GM18517 (cell line): ENCODE data around the gene CAMK4.
"Not testable (repeated sequence)": the region's sequence is repeated elsewhere in the genome, so short reads cannot be mapped to it uniquely, and the experiment has no call there.

Experiments
- ATAC-seq: cut with Tn5 transposase; IDR thresholded peaks from one replicate; pipeline ENCODE4 v1.9.1; 2021; ENCODE audit warnings: mild to moderate bottlenecking, moderate library complexity; ENCODE audit not compliant: unreplicated experiment

Gene CAMK4

DNA sequence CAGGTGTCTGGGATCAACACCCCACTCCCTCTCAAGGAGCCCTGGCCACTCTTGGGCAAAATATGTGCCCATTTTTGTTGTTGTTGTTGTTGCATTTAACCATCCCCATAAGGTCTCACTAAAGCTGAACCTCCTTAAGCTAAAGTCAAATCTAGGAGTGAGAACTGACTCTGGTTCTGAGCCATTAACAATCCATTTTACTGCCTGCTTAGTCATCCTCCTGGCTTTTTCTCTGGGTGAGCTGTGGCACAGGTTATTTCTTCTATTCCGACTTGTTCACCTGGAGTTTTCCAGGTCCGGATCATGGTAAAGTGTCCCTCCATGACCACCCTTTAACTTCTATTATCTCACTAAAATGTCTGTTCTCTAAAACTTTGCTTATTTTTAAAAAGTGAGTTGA is 85.2 kb downstream of the CAMK4 start:
- ATAC-seq = no peak

DNA sequence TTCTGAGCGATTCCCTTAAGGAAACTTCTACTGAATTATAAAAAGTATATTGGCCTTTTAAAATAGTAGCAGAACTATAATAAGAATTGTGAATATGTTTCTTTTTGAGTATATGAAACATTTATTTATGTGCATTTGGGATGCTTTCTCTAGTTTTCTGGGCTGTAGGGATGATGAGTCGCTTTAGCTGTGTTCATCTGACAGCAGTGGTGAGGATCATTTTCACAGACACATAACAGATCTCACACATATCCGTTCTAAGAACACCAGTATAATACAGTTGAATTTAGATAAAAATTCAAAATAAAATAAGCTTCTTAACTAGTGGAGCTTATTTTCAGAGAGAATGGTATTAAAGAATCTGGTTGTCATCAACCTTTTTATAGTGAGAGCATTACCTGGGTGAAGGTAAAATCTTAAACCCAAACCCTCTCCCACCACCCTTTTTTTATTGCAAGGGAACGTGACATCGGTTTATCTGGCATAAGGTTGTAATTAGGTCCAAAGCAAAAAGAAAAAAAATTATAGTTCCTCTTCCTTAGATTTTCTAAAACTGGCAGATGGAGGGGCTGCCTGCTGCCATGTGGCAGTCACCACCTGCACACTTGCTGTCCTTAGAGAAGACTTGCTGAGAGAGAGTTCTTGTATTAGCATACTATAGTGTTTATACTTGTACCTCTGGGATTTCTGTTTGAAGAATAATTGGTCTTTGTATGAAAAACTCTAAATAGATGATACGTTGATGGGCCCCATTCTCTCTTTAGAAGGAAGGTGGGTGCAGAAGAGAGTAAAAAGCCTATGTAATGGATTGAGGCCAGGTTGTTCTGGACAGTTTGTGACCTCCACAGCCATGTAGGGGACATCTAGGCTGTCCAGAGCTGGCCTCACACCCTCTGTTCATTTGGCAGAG is 86.8 kb downstream of the CAMK4 start:
- no peak for ATAC-seq

DNA sequence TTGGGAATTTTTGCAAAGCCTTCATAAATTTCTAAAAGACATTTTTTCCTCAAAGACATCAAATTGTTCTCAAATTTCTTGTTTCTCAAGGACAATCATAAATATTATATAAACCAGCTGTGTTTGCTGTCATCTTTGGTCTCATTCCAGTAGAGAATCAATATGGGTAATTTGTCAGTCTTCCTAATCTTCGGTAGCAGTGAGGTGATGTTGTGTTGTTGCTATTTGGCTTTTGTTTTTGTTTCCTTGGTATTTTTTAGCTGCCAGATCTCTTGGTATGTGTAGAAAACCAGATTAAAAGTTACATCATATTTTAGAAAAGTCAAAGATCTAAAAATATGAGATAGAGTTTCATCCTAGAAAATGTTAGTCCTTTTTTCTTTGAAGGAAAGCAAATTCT is 87.5 kb downstream of the CAMK4 start:
- no peak for ATAC-seq

DNA sequence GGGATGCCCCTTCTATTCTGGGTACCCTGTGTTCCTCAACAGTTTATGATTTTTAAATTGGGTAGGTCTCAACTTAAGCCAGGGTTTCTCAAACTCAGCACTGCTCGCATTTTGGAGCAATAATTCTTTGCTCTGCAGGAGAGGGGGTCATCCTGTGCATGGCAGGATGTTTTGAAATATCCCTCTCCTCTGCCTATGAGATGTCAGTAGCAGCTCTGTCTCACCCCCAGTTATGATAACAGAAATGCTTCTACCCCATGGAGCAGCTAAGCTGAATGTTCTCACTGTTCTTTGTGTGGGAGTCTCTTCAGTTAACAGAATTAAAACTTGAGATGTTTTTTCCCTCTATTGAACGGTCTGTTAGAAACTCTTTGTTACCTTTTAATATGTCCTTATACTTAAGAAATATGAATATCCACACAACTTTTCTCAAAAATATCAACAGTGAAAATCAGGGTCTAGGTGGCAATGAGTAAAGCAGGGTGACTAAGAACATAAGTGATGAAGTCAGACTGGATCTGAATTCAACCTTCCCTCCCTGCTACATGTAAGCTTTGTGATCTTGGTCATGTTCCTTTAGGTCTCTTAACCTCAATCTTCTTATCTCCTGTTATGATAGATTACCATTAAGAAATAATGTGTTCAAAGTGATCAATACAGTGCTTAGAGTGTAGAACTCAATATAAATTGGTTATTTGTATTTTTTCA is 89.0 kb downstream of the CAMK4 start:
- no peak for ATAC-seq

DNA sequence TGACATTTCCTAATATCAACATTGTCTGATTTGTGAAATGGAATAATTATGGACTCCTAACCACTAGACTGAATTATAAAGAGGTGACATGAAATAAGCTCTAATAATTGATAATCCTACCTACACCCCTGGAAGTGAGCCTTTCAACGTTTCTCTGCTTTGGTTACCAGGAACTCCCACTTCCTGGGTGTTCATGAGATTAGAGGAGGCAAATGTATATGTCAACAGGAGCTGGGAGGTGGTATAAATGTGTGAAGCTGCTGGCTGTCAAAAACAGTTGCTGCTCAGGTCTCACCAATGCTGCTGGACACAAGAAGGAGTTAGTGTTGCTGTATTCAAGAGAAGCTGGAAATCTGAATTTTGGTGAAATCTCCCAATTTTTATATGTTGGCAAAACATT is 96.8 kb downstream of the CAMK4 start:
- ATAC-seq = no peak

DNA sequence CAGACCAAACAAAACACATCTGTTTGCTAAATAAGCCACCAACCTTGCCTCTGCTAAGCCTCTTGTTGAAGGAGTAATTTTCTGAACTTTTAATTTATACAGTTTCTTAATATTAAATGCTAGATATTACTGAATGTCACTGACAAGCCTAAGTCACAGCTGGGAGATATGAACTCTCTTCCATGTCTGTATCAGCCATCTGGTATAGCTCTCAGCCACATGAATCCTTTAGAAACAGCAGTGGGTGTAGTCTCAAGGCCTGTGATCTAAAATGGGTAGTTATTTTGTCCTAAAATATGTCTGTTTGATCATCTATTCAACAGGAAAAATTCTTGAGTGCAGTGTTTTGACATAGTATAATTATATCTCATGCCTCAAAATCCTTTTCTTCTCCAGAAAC is 97.2 kb downstream of the CAMK4 start:
- no peak for ATAC-seq

DNA sequence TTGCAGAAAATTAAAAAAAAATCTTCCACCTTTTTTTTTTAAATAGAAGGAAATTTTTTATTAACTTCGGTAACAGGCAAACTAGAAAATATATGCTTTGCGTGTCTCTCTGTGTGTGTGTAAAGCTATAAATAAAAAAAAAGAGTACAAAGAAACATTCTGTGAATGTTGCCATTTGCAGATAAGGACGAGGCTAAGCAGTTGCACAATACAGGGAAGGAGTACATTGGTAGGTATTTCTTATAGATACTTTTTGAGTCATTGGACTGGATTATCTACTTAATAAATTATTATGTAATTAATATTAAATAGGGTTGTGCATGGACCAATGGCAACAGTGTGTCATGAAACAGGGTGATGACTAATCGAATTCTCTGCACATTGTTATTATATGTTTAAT is 102.4 kb downstream of the CAMK4 start:
- ATAC-seq = no peak

DNA sequence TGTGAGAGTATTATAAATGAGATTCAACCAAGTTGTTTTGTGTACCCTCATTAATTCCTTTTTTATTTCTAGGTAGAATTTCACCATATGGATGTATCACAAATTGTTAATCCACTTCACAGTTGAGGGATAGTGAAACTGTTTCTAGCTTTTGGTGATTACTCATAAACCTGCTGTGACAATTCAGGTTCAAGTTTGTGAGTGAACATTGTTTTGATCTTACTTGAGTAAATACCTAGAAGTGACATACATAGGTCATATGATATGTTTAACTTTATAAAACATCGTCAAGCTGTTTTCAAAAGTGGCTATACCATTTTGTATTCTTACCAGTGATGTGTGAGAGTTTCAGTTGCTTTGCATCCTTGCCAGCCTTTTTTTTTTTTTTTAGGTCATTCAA is 112.9 kb downstream of the CAMK4 start:
- ATAC-seq = no peak

DNA sequence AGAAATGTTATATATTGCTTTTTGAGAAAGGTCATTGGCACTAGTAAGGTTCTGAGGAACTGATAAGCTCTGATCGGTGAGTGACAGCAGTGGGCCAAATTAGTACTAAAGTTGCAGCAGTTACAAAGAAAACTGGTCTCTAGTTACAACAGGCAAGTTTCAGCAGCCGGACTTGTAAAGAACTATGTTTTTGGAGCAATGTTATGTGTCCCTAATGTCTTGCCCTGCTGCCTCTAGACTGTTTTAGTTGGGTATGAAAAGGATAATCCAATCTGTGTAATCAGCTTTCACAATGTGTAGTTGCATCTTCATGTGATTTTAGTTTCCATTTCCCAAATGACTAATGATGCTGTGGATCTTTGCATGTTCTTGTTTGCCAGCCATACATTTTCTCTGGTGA is 113.5 kb downstream of the CAMK4 start:
- peak; percentile 72 for ATAC-seq

DNA sequence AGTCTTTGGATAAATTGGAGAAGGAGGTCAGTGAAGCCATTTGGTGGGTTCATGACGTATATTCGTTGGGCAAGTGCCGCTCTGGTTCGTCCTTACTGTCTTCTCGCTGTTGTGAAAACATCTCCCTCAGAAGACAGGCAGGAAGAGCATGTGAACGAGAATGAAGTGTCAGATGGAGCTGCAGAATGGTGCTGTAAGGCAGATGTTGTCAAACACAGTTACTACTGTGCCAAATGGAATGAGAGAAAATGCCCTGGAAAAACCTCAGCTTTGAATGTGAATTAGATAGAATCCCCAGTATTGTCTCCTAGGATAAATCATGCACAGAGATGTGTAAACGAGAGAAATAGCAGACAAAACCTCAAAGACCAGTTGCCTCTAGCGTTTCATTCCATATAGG is 121.5 kb downstream of the CAMK4 start:
- ATAC-seq = no peak

DNA sequence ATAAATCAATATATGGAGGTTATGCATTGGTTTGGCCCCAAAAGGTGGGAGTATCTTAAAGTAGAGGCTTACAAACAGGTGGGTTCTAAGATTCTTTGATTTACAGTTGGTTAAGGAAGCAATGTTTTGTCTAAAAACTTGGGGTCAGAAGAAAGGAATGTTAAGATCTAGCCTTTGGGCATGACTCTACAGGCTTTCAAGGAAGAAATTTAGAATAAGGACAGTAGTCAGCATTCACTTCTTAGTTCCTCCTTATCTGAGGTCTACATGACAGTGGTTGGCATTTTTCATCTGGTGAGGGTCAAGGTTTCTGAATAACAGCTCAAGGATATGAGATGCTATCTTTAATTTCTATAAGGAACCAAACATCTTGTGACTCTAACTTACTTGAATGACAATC is 122.8 kb downstream of the CAMK4 start:
- ATAC-seq = no peak

DNA sequence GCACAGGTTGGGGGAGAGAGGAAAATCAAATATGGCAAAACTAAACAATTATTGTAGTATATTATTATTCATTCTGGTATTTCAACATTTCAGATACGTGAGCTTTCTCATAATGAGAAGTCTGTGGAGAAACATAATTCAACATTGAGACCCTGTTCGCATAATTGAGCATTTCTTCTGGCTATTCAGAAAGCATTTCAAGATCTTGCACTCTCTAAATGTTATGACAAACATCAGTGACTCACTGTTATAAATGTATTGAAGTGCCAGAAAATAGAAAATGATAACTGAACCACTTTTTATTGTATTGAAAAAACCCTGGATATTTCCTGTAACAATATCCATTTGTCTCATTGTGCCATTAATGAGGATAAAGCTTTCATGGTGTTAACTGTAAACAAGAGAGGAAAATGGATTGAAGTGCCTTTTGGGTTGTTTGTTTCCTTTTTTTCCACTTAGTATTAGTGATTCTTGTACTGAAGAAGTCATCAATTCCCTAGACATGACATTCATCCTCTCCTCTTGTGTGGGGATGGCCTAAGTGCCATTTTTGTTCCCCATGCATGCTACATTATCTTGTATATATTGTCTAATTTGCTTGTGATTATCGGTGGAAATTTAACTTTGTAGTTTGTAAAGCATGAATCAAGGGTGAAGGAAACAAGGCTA is 124.6 kb downstream of the CAMK4 start:
- no peak for ATAC-seq

DNA sequence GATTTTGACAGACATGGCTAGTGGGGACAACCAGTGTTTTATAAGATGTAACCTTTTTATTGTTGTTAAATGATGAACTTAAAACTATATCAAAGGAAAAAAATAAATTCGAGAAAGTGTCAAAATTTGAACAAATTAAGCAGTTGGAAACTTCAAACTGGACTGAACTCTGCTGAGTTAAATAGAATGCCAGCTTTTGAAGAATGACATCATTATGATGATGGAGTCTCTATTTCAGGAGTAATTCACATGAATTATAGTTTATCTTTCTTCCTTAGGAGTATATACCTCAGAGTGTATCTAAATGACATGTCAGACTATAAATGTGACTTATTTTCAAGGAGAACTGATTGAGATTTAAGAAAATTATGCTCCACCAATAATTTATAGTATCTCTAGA is 125.2 kb downstream of the CAMK4 start:
- ATAC-seq = no peak

DNA sequence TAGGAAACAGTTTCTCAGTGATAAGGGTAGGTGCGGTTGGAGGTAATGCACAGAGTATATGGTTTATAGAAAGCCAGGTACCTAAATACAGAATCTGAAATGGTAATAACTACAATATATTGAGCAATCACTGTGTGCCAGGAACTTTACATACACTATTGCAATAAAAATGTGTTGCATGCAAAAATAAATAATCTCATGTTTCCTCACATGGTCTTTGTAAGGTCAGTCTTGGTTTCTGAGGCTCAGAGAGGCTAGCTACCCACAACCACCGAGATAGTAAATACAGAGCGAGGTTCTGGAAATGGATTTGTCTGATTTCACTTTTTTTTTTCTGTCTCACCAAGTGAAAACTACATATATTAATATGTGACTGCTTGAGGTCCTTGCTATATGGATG is 128.9 kb downstream of the CAMK4 start:
- ATAC-seq = no peak

DNA sequence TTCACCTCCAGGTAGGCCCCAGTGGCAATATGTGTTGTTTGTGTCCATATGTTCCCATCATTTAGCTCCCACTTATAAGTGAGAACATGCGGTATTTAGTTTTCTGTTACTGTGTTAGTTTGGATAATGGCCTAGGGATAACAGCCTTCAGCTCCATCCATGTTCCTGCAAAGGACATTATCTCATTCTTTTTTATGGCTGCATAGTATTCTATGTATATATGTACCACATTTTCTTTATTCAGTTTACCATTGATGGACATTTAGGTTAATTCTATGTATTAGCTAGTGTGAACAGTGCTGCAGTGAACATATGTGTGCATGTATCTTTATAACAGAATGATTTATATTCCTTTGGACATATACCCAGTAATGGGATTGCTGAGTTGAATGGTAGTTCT is 134.5 kb downstream of the CAMK4 start:
- not testable (repeated sequence) for ATAC-seq

DNA sequence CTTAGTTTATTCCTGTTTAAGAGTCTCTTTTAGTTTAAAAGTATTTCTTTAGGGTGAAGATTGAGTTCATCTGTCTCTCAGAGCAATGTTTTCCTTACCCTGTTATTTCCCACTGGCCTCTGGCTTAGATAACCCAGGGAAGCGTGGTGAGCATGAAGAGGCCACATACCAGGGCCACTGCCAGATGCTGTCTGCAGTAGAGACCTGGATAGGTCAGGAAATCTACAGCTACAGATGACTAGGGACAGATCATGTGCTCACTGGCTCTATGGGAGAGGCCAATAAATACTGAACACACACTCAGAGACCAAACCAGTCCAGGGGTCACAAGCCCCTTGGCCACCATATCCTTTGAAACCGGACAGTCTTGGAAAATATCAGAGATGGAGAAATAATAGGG is 136.0 kb downstream of the CAMK4 start:
- ATAC-seq = no peak

DNA sequence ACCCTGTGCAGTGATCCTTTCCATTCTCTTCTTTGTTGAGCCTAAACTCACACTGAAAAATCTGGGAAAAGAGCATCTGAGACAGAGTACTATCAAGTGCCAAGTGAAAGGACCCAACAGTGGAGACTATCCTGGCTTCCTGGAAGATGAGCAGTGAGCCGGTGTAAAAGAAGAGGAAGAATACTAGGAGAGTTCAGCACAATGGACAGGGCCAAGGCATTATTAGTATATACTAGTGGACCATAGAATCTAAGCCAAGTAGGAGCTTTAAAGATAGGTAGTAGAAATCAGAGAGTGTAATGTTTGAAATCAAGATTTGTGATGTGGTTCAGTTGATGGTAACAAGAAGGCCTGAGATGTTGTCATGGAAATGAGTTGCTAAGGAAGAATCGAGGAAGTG is 140.8 kb downstream of the CAMK4 start:
- no peak for ATAC-seq

DNA sequence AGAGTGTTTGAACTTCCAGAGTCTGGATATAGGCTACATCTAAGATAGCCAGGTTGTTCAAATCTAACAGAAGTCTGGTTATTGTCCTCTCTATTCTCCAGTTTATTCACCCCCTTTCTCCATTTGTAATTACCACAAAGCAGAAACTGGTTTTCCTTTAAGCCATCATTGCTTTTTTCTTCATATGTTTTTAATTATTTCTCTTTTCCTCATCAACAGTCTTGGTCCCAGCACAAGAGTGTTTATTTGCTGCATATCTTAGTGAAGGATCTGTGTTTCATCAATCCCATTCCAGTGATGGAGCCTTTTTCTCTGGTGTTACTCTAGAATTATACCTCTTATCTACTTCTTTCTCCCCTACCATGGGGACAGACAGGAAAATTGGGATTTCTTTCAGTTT is 142.2 kb downstream of the CAMK4 start:
- ATAC-seq = no peak

DNA sequence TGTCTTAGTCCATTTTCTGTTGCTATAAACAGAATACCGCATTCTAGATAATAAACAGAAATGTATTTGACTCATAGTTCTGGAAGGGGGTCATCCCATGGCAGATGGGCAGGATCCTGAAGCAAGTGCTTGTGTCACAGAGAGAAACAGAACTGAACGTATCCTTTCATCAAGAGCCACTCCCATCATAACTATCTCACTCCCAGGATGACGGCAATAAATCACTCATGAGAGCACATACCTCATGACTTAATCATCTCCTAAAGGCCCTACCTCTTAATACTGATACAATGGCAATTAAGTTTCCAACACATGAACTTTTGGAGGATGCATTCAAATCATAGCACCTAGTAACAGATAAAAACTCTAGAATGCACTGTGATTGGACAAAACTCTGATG is 142.9 kb downstream of the CAMK4 start:
- ATAC-seq = no peak

DNA sequence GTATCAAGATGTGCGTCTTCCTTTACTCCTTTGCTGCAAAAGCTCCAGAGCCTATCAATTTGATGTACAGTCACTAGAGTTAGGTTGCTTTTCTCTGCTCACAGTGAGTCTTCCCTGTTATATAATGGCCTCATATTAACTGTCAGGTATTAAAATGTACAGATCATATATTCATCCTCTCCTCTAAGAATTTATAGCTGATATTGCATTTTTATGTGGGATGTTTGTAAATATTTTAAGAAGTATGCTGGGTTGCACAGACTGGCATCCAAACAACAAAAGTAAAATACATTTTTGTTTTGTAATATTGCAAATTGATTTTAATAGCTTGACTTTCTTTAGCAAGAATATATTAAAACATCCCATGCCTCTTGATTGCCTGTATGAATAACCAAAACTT is 148.6 kb downstream of the CAMK4 start:
- no peak for ATAC-seq

DNA sequence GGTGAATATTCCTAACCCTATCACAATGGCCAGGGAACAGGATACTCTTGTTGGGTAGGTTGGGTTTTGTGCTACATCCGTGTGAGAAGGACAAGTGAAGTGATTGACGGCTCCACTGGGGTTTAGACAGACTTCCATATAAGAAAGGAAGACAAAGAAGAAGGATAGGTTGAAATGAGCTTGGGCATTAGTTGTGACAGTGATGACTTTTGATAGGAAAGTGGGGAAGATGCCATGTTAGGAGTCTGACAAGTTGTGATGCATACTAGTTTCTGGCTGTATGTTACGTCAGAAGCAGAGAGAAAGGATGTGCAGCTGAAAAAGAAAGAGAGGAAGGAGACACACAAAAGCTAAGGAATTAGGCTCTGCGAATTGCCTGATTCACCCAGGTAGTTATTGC is 150.2 kb downstream of the CAMK4 start:
- no peak for ATAC-seq

DNA sequence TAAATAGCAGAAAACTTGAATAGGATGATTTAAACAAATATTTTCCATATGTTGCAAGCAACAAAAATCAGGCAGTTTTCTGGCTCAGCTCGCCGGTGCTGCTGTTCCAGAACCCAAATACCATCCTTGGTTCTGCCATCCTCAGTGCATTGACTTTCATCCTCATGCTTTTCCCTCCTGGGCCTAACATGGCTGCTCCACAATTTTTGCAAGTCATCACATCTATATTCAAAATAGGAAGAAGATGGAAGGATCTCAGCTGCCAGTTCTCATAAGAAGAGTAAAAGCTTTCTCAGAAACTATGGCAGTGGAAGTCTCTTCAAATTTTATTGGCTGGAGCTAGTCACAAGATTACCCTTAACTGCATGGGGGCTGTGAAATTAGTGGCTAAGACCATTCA is 151.5 kb downstream of the CAMK4 start:
- ATAC-seq = no peak
